Muscle of leg (tissue), 16 donors: ENCODE measurements around the gene PXT1. TPM values are rescaled to one million over a fixed set of nuclear protein-coding genes. Genes with fewer than 3 reads are reported as not detected.
A peak's percentile ranks its signal among the peaks of the same experiment; 100 is the strongest.
"Not testable (repeated sequence)": the region's sequence is repeated elsewhere in the genome, so short reads cannot be mapped to it uniquely, and the experiment has no call there.

ENCODE experiments used
- DNase-seq: peaks from one replicate; pipeline ENCODE4 v3.0.0; 2013
- H3K27ac ChIP-seq: one replicate; pipeline ENCODE4 v1.5.1; 2013; ENCODE audit warnings: mild to moderate bottlenecking, low read length, control low read depth
- H3K27me3 ChIP-seq: one replicate; pipeline ENCODE4 v1.6.1; 2013; ENCODE audit warnings: low read length; ENCODE audit not compliant: control insufficient read depth, insufficient read depth
- H3K36me3 ChIP-seq: one replicate; pipeline ENCODE4 v1.6.1; 2013; ENCODE audit warnings: low read length; ENCODE audit not compliant: control insufficient read depth, insufficient read depth
- H3K4me1 ChIP-seq: one replicate; pipeline ENCODE4 v1.6.1; 2013; ENCODE audit warnings: low read length; ENCODE audit not compliant: control insufficient read depth, insufficient read depth
- H3K4me3 ChIP-seq: one replicate; pipeline ENCODE4 v1.5.1; 2013; ENCODE audit warnings: low read length, control low read depth
- H3K9me3 ChIP-seq: replicated peaks from 2 replicates; pipeline ENCODE4 v1.6.1; 2013; ENCODE audit warnings: low read depth, low read length; ENCODE audit not compliant: control insufficient read depth
- WGBS: methylation state at CpG from one replicate; pipeline ENCODE4 v1.1.5; 2013; ENCODE audit warnings: missing lambda C conversion rate; ENCODE audit not compliant: insufficient coverage; 5-methylcytosine and 5-hydroxymethylcytosine counted together
- long read RNA-seq, 11 donors: transcript quantifications; one replicate each; lab custom pipeline, GENCODE V29; 2026
- polyA plus RNA-seq, 8 donors: library from polyadenylated mRNA; unstranded; fragments of 120-200 nt; gene quantifications; one replicate each; pipeline versions ENCODE4 v1.2.1 to v1.2.3, GENCODE V29; 2013; ENCODE audit warnings: inconsistent platforms in 1 of 8, low replicate concordance in 1 of 8; ENCODE audit not compliant: insufficient read length in 8 of 8, insufficient read depth in 1 of 8
- total RNA-seq: library from RNA; stranded (reverse); fragments of 120-200 nt; gene quantifications from one replicate; pipeline ENCODE4 v1.2.4, GENCODE V29; 2013

The PXT1 gene, protein sequence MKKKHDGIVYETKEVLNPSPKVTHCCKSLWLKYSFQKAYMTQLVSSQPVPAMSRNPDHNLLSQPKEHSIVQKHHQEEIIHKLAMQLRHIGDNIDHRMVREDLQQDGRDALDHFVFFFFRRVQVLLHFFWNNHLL
- total RNA-seq (0.04 TPM), polyA plus RNA-seq (under 1 TPM in 4 of 8 donors, not detected in 4; 0.05 to 0.15 (median 0.09) TPM)
- long read RNA-seq, donor 1 = 0 reads
- long read RNA-seq, donor 2 = 0 reads
- long read RNA-seq, donor 3 = 0 reads
- long read RNA-seq, donor 4, partial matches to known transcripts = 0 of 9 reads
- long read RNA-seq, donor 4, other reads (novel, unspliced or antisense) = 9 of 9 reads
- long read RNA-seq, donor 5, partial matches to known transcripts = 62 of 82 reads
- long read RNA-seq, donor 5, other reads (novel, unspliced or antisense) = 20 of 82 reads
- long read RNA-seq, donor 6 = 0 reads
- long read RNA-seq, donor 7 = 0 reads
- long read RNA-seq, donor 8 = 0 reads
- long read RNA-seq, donor 9 = 0 reads
- long read RNA-seq, donor 10 = 0 reads
- long read RNA-seq, donor 11 = 0 reads

DNA sequence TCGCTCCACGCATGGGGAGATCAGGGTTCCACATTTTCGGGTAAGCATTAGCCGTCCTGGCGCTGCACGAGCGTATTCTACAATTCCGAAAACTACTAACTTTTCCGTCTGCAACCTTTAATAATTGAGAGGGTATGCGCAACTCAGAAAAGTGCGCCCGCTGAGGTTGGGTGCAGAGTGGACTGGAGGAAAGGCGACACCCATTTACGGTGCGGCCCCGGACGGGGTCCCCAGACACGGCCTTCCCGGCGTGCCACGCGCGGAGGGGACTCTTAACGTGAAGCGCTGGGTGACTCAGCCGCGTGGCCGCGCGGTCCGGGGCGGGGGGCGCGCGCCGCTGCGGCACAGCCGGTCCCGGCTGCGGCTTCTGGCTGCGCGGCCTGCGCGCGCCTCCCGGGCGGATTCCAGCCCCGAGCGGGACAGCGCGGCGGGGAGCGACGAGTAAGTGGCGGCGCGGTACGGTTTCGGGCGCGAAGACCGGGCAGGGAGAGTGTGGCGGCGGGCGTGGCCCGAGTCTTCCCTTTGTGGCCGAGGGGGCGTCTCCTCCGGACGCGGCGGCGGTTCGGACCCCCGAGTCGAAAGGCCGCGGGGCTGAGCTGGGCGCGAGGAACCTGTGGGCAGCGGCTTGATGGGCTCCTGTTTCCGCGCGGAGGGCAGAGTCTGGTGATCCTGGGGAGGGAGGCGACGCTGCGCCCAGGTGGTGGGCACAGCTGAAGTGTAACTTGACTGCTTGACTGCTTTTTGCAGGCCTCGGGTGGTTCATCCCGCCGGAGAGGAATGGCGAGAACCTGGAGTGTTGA is at the start of gene PXT1, which contains the start of gene KCTD20:
Gene PXT1 (minus strand): TSS at position 184 of the 800 bp plus-strand sequence. CDS start 16,772 bp downstream, outside the sequence.
Gene KCTD20 (plus strand): TSS at position 330 of the 800 bp plus-strand sequence. CDS start 27,098 bp downstream, outside the sequence.
- Histone ChIP-seq H3K36me3 (no peaks in the 10 kb centered on the region), H3K4me3 (peak within 1 kb of the TSS; percentile 87), H3K27ac (peak within 1 kb of the TSS; percentile 95), H3K27me3 (no peaks in the 10 kb centered on the region), H3K4me1 (peaks cover 17% of the 10 kb centered on the region), H3K9me3 (no peaks in the 10 kb centered on the region)
- under 1% methylated on average over 83 of the region's 91 CpGs for WGBS
- DNase-seq = peak; percentile 96

GRCh38 chr6:36492092-36492491 is 49.4 kb upstream of the PXT1 start:
- Histone ChIP-seq H3K9me3 (no peaks in the 10 kb centered on the region), H3K27me3 (no peaks in the 10 kb centered on the region), H3K36me3 (peaks cover 42% of the 10 kb centered on the region), H3K4me1 (no peaks in the 10 kb centered on the region), H3K27ac (no peak overlapping the region), H3K4me3 (no peak overlapping the region)
- WGBS = 89% methylated on average over 3 of the region's 4 CpGs
- DNase-seq = no peak

DNA sequence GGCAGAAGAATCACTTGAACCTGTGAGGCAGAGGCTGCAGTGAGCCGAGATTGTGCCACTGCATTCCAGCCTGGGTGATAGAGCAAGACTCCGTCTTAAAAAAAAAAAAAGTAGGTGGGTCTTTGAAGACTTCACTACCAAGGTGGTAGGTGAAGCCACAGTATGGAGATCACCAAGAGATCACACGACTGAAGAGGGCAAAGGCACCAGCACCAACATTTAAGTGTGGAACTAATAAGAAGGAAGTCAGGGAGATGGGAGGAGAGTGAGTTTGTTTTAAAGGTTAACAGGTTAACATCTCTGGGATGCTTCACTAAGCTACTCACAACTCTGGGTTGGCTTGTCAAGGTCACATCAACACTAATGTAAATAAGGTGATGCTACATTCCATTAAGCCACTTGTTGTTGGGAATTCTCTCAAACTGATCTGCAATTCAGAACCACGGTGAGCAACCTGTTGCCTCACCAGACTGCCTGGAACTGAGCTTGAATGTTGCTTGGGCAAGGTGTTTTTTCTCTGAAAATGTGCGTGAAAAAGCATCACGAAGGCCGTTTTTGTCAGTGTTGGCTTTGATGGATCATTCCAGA is 48.8 kb upstream of the PXT1 start:
- Histone ChIP-seq H3K4me1 (no peaks in the 10 kb centered on the region), H3K27me3 (no peaks in the 10 kb centered on the region), H3K36me3 (peaks cover 45% of the 10 kb centered on the region), H3K9me3 (no peaks in the 10 kb centered on the region), H3K27ac (no peak overlapping the region), H3K4me3 (no peak overlapping the region)
- DNase-seq = no peak
- WGBS = 100% methylated on average over 2 of the region's 7 CpGs

- Histone ChIP-seq H3K36me3 (peaks cover 46% of the 10 kb centered on the region), H3K9me3 (no peaks in the 10 kb centered on the region), H3K4me3 (no peak overlapping the region), H3K27me3 (no peaks in the 10 kb centered on the region), H3K27ac (no peak overlapping the region), H3K4me1 (no peaks in the 10 kb centered on the region)
- no peak for DNase-seq
- 84% methylated on average over 2 of the region's 4 CpGs for WGBS
Measured at GRCh38 chr6:36489426-36489825, 46.8 kb upstream of the PXT1 start.

- H3K9me3 ChIP-seq = no peaks in the 10 kb centered on the region
- DNase-seq = no peak
- no peak overlapping the region for H3K4me3 ChIP-seq
- H3K27me3 ChIP-seq = no peaks in the 10 kb centered on the region
- H3K27ac ChIP-seq = no peak overlapping the region
- peaks cover 45% of the 10 kb centered on the region for H3K36me3 ChIP-seq
- H3K4me1 ChIP-seq = no peaks in the 10 kb centered on the region
Measured at GRCh38 chr6:36488221-36488620, 45.6 kb upstream of the PXT1 start.

DNA sequence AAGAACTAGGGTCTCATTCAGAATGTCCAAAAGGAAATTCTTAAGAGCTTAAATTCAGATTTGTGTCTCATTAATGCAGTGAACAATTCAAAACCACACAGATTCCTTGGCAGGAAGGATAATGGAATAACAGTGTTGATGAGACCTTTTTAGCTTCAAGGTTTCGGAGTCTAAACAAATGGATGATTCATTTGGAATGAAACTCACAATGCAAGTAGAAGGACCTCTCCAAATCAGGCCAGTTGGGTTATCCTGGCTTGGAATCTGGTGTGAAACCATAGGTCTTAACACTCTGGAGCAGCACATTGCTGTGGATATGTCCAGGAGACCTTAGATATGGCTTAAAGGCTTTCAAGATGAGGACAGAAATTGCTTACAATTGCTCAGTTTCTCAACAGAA is 45.0 kb upstream of the PXT1 start:
- Histone ChIP-seq H3K4me1 (no peaks in the 10 kb centered on the region), H3K27me3 (no peaks in the 10 kb centered on the region), H3K36me3 (peaks cover 45% of the 10 kb centered on the region), H3K27ac (no peak overlapping the region), H3K4me3 (no peak overlapping the region), H3K9me3 (no peaks in the 10 kb centered on the region)
- no peak for DNase-seq
- WGBS = 100% methylated on average over 1 of the region's 1 CpG

DNA sequence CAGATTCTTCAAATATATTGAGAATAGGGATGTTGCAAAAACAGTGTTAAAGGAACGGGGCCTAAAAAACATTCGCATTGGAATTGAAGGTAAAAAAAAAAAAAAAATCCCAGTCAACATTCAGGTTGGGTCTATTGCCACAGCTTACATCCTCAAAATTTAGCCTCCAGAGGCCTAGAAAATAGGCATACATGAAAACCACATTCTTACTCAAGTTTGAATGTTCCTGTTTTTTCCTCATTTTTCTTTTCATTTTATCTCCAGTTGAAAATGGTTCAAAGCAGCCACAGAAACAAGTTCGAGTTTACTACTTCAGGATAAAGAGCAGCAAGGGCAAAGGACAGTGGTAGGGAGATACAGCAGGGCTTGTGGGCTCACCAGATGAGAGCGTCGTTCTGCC is 42.1 kb upstream of the PXT1 start:
- Histone ChIP-seq H3K27ac (no peak overlapping the region), H3K4me1 (no peaks in the 10 kb centered on the region), H3K9me3 (no peaks in the 10 kb centered on the region), H3K36me3 (peaks cover 62% of the 10 kb centered on the region), H3K4me3 (no peak overlapping the region), H3K27me3 (no peaks in the 10 kb centered on the region)
- 90% methylated on average over 3 of the region's 5 CpGs for WGBS
- DNase-seq = no peak

- not testable (repeated sequence) for H3K4me3 ChIP-seq, H3K9me3 ChIP-seq, H3K4me1 ChIP-seq, H3K27me3 ChIP-seq, H3K27ac ChIP-seq, DNase-seq
- H3K36me3 ChIP-seq = peaks cover 56% of the 10 kb centered on the region
- WGBS = 89% methylated on average over 1 of the region's 5 CpGs
Measured at GRCh38 chr6:36483326-36483725, 40.7 kb upstream of the PXT1 start.

GRCh38 chr6:36479256-36479655 is 36.6 kb upstream of the PXT1 start:
- no peak overlapping the region for H3K27ac ChIP-seq
- no CpG with 5 or more reads among the region's 1 CpG for WGBS
- H3K4me3 ChIP-seq = no peak overlapping the region
- H3K4me1 ChIP-seq = no peaks in the 10 kb centered on the region
- H3K36me3 ChIP-seq = peaks cover 42% of the 10 kb centered on the region
- DNase-seq = no peak
- no peaks in the 10 kb centered on the region for H3K27me3 ChIP-seq
- H3K9me3 ChIP-seq = no peaks in the 10 kb centered on the region
